Suprapubic skin (tissue), 4 donors: ENCODE measurements around the gene CHMP3.

Source experiments
- CTCF ChIP-seq, 2 donors: fragments of 200-600 bp in 1 of 2; fragments of 450-650 bp in 1 of 2; sonication (generic) in 1 of 2; IDR thresholded peaks; one replicate each; pipeline ENCODE4 v1.5.1; 2016 to 2019; ENCODE audit warnings: antibody characterized with exemption in 2 of 2, mild to moderate bottlenecking in 1 of 2, moderate library complexity in 1 of 2
- EP300 ChIP-seq: sonication (generic); formaldehyde crosslinking; IDR thresholded peaks from one replicate; pipeline ENCODE4 v1.6.1; 2017; ENCODE audit warnings: antibody characterized with exemption
- POLR2AphosphoS5 ChIP-seq, 3 donors: sonication (generic); formaldehyde crosslinking; IDR thresholded peaks; one replicate each; pipeline ENCODE4 v1.6.1; 2017; ENCODE audit warnings: antibody characterized with exemption in 3 of 3

GRCh38 chr2:86596118-86596517 lies 32.9 kb upstream of the CHMP3 start:
- TF ChIP-seq POLR2AphosphoS5 (IDR thresholded peaks at IDR 0.05) (no peak), CTCF (IDR thresholded peaks at IDR 0.05) (no peak), EP300 (no peak)
